Fibroblast of lung (primary cell): ENCODE results near the gene TRPM3. TPM values are rescaled to one million over a fixed set of nuclear protein-coding genes. Genes with fewer than 3 reads are reported as not detected.

Experiments
- DNase-seq, 2 donors: peaks; one replicate each; pipeline versions ENCODE4 v3.0.0 to v3.0.0-alpha.2; 2010; ENCODE audit warnings: low read depth in 2 of 2
- H2AFZ ChIP-seq: 2 replicates; pipeline ENCODE4 v1.5.1; 2012; ENCODE audit warnings: low read length, control low read depth, inconsistent platforms
- H3K27ac ChIP-seq: 2 replicates; pipeline ENCODE4 v1.5.1; 2011; ENCODE audit warnings: low read length, control low read depth; ENCODE audit not compliant: insufficient read depth
- H3K27me3 ChIP-seq: 2 replicates; pipeline ENCODE4 v1.5.1; 2011; ENCODE audit warnings: mild to moderate bottlenecking, low read length; ENCODE audit not compliant: control insufficient read depth, insufficient read depth
- H3K36me3 ChIP-seq: 2 replicates; pipeline ENCODE4 v1.5.1; 2011; ENCODE audit warnings: low read length; ENCODE audit not compliant: control insufficient read depth, insufficient read depth
- H3K4me1 ChIP-seq: 2 replicates; pipeline ENCODE4 v1.5.1; 2011; ENCODE audit warnings: low read length; ENCODE audit not compliant: control insufficient read depth, insufficient read depth; ENCODE audit errors: extremely low read depth
- H3K4me2 ChIP-seq: 2 replicates; pipeline ENCODE4 v1.5.1; 2011; ENCODE audit warnings: low read length, control low read depth; ENCODE audit not compliant: insufficient read depth; ENCODE audit errors: extremely low read depth
- H3K4me3 ChIP-seq, 4 experiments: fragments of 200-600 bp in 1 of 4; sonication (generic) in 1 of 4; replicated peaks in 1 of 4; 2 replicates each; pipeline ENCODE4 v1.5.1; 2011 to 2016; ENCODE audit warnings: low read length in 4 of 4, low read depth in 3 of 4, mild to moderate bottlenecking in 3 of 4, control low read depth in 2 of 4, inconsistent platforms in 1 of 4, mixed read lengths in 1 of 4; ENCODE audit not compliant: insufficient read depth in 1 of 4; ENCODE audit errors: control extremely low read depth in 1 of 4
- H3K79me2 ChIP-seq: 2 replicates; pipeline ENCODE4 v1.5.1; 2012; ENCODE audit warnings: mild to moderate bottlenecking, low read length, inconsistent platforms; ENCODE audit not compliant: control insufficient read depth, insufficient read depth
- H3K9ac ChIP-seq: 2 replicates; pipeline ENCODE4 v1.5.1; 2011; ENCODE audit warnings: mild to moderate bottlenecking, low read length, control low read depth; ENCODE audit not compliant: insufficient read depth
- H3K9me3 ChIP-seq: 2 replicates; pipeline ENCODE4 v1.5.1; 2012; ENCODE audit warnings: low read depth, low read length; ENCODE audit not compliant: control insufficient read depth, insufficient read depth
- H4K20me1 ChIP-seq: 2 replicates; pipeline ENCODE4 v1.5.1; 2011; ENCODE audit warnings: low read length; ENCODE audit not compliant: control insufficient read depth, insufficient read depth; ENCODE audit errors: extremely low read depth
- CTCF ChIP-seq, 2 donors: IDR thresholded peaks in 1 of 2; conservative IDR thresholded peaks in 1 of 2; 1 replicate in 1 of 2; 2 replicates in 1 of 2; pipeline ENCODE4 v1.5.1; 2011 to 2012; ENCODE audit warnings: low read length in 2 of 2, control low read depth in 1 of 2, inconsistent platforms in 1 of 2, low read depth in 1 of 2, mild to moderate bottlenecking in 1 of 2
- EZH2 ChIP-seq: IDR thresholded peaks from 2 replicates; pipeline ENCODE4 v1.5.1; 2012; ENCODE audit warnings: low read length, control low read depth, mild to moderate bottlenecking; ENCODE audit errors: missing control alignments
- polyA plus RNA-seq, 2 donors: library from polyadenylated mRNA; depleted of rRNA in 1 of 2; stranded (reverse) in 1 of 2; unstranded in 1 of 2; fragments of >200 nt; gene quantifications; 2 replicates each; pipeline ENCODE4 v1.2.1, GENCODE V29; 2011 to 2012; ENCODE audit warnings: missing spikeins in 1 of 2
- total RNA-seq: library from RNA; depleted of rRNA; stranded (reverse); fragments of >200 nt; gene quantifications from 2 replicates; pipeline ENCODE4 v1.2.1, GENCODE V29; 2014

TRPM3 gene
- total and polyA plus RNA-seq, 2 donors (not counting 1 experiment from before 2014, with no cell fraction given), result 0.05 to 0.50 TPM

- peaks cover 3% of the 10 kb centered on the region for H3K4me1 ChIP-seq
- no peaks in the 10 kb centered on the region for H4K20me1 ChIP-seq
- no peak overlapping the region for H2AFZ ChIP-seq
- H3K9ac ChIP-seq, result no peak overlapping the region
- TF ChIP-seq CTCF (conservative IDR thresholded peaks at IDR 0.05 in 1 of 2, IDR thresholded peaks at IDR 0.05 in 1 of 2; ENCODE audit: low read depth in 1 of 2, low read length in 2 of 2) (no peak), EZH2 (no peak)
- H3K4me2 ChIP-seq, result no peak overlapping the region
- H3K27me3 ChIP-seq, result no peaks in the 10 kb centered on the region
- H3K4me3 ChIP-seq, result no peak overlapping the region
- H3K9me3 ChIP-seq, result no peaks in the 10 kb centered on the region
- no peak for DNase-seq
- no peak overlapping the region for H3K27ac ChIP-seq
- no peaks in the 10 kb centered on the region for H3K79me2 ChIP-seq
- no peaks in the 10 kb centered on the region for H3K36me3 ChIP-seq
Observed at GRCh38 chr9:70959366-70959765, 162.1 kb downstream of the TRPM3 start.

- Histone ChIP-seq H3K9me3 (no peaks in the 10 kb centered on the region), H3K79me2 (no peaks in the 10 kb centered on the region), H2AFZ (peak overlapping the region; percentile 25), H3K27ac (peak overlapping the region; percentile 17), H3K9ac (no peak overlapping the region), H3K4me2 (peak overlapping the region; percentile 54), H3K4me3 (no peak overlapping the region), H3K4me1 (peaks cover 8% of the 10 kb centered on the region), H3K36me3 (no peaks in the 10 kb centered on the region), H4K20me1 (no peaks in the 10 kb centered on the region), H3K27me3 (no peaks in the 10 kb centered on the region)
- no peak for DNase-seq
- TF ChIP-seq EZH2, result no peak
- no peak for TF ChIP-seq CTCF (conservative IDR thresholded peaks at IDR 0.05 in 1 of 2, IDR thresholded peaks at IDR 0.05 in 1 of 2; ENCODE audit: low read depth in 1 of 2, low read length in 2 of 2)
Observed at GRCh38 chr9:70954596-70955143, 166.8 kb downstream of the TRPM3 start.

GRCh38 chr9:70954126-70954525 lies 167.3 kb downstream of the TRPM3 start:
- H3K4me3 ChIP-seq, result no peak overlapping the region

More at GRCh38 chr9:70954126-70954525, 167.3 kb downstream of the TRPM3 start:
- H3K27ac ChIP-seq, result peak overlapping the region; percentile 34
- no peaks in the 10 kb centered on the region for H4K20me1 ChIP-seq
- peak; percentile 66 to 97 for DNase-seq
- peak overlapping the region; percentile 54 for H3K4me2 ChIP-seq
- no peaks in the 10 kb centered on the region for H3K36me3 ChIP-seq
- H3K27me3 ChIP-seq, result no peaks in the 10 kb centered on the region
- H3K79me2 ChIP-seq, result no peaks in the 10 kb centered on the region
- H2AFZ ChIP-seq, result peak overlapping the region; percentile 39
- H3K4me1 ChIP-seq, result peaks cover 8% of the 10 kb centered on the region
- H3K9me3 ChIP-seq, result no peaks in the 10 kb centered on the region
- TF ChIP-seq CTCF (conservative IDR thresholded peaks at IDR 0.05 in 1 of 2, IDR thresholded peaks at IDR 0.05 in 1 of 2; ENCODE audit: low read depth in 1 of 2, low read length in 2 of 2), result no peak
- no peak for TF ChIP-seq EZH2
- H3K9ac ChIP-seq, result no peak overlapping the region
